Ammon's horn (tissue), 1 donor: ENCODE measurements around the gene PGLYRP2.

Source experiments
- DNase-seq: peaks from one replicate; pipeline ENCODE4 v3.0.0-alpha.2; 2016; ENCODE audit warnings: low spot score

PGLYRP2 gene

DNA sequence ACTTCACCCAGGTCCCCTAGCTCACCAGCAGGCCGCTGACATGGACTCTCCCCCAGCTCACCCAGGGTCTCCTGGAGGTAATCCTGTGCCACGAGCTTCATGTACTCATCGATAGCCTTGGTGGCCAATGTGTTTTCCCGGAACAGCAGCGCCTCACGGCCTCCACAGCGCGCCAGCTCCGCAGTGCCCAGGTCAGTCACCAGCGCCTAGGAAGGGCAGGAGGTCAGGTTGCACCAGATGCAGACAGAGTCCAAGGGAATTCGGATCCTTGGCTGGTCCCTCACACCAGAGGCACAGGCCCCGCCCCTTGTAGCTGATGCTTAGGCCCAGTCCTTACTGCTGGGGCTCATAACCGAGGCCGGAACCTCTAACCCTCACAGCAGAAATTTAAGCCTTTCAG lies 22.9 kb downstream of the PGLYRP2 start:
- DNase-seq, result no peak

DNA sequence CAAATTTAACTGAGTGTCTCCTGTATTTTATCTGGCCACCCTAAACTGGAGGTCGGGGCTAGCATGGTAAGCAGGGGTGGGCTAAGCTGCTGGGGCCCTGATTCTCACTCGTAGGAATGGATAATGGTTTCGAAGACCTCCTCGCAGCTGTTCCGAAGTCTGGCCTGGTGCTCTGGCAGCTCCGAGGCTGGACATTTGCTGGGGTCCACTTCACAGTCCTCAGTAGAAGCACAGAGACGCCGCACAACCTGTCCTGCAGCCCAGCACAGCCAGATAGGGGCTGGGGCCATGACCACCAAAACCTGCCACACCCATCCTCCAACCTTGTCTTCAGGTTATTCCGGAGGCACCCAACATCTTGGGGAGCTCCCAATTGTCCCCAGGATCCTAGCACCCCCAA lies 23.3 kb downstream of the PGLYRP2 start:
- DNase-seq, result no peak

DNA sequence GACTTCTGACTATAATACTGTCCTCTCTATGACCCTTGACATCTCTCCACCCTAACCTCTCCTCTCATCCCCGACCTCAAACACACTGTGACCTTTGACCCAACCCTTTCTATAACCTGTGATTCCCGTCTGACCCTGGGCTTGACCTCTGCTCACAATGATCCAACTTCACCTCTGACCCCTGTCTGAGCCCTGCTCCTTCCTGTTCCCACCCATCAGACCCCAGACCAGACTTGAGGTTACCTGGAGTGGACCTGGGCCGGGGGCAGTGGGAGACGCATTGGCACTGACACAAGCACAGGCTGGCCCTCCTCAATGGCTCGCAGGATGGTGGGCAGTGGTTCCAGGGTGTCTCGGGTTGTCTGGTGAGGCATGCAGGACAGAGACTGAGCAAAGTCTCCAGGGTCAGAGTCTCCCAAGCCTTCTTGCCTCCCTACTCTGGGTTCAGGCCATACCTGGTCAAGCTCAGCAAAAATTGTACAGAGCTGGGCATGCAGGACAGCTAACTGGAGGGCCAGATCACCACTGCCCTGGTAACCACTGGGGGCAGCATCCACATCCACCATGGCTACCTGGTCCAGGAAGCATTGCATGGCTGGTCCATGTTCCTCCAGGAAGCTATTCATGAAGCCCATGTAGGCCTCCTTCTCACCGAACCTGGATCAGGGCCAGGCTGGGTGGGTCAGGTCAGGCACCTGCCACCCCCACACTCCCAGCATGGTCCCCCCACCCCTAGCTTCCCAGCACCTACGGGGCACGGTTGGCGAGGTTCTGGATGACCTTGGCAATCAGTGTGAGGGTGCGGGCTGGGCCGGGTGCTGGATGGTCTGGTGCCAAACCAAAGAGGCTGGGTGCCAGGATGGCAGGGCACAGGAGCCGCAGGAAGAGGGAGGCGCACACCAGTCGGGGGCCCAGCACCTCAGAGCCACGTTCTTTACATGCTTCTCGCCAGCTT lies 25.1 kb downstream of the PGLYRP2 start:
- no peak for DNase-seq

- DNase-seq, result no peak
Measured at GRCh38 chr19:15453091-15453578, 26.2 kb downstream of the PGLYRP2 start.

DNA sequence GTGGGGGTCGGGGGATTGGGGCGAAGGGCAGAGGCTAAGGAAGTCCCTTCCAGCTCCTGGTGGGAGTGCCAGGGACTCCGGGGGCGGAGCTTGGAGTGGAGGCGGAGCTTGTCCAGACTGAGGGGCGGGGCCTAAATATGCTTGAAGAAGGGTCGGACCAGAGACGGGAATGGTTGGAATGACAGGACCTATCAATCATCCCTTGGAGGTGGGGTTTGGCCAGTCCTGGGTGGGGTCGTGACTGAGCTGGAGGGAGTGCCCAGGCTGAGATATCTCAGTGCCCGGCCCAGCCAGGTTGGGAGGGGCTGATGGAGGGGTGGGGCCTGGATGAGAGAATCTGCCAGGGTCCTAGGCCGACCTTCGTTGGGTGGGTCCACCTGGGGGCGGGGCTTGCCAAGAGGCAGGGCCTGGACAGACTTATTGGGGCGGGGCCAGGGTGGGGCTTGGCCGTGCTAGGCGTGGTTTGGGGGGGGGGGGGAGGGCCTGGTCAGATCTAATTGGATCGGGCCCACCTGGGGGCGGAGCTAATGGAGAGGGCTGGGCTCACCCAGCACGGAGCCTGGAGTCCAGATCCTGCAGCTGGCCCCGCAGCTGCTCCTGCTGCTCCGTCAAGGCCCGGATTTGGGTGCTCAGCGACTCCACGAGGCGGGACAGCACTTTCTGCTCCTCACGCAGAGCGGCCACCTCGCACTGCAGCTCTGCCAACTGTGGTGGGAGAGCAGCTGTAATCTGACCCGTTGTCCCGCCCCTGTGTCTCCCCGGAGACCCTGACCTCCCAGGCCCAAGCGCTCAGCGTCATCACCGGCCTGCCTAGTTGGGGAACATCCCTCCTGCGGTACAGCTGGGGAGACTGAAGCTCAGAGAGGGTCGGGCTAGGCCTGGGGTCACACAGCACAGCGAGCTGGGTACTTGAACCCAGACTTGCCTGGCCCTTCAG lies 26.9 kb downstream of the PGLYRP2 start:
- DNase-seq, result peak; percentile 55

DNA sequence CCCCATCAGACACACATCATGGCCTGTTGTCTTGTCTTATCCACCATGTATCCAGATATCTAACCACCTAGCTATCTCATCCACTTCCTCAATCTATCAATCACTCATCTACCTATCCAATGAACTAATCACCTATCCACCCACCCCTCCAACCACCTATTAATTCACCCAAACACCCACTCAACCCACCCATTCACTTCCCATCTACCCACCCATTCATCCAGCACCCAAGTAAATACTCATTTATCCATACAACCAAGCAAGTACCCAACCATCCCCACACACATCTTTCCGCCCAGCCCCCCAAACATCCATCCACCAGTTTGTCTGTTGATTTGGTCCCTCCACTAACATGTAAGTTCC lies 28.8 kb downstream of the PGLYRP2 start:
- DNase-seq, result no peak

DNA sequence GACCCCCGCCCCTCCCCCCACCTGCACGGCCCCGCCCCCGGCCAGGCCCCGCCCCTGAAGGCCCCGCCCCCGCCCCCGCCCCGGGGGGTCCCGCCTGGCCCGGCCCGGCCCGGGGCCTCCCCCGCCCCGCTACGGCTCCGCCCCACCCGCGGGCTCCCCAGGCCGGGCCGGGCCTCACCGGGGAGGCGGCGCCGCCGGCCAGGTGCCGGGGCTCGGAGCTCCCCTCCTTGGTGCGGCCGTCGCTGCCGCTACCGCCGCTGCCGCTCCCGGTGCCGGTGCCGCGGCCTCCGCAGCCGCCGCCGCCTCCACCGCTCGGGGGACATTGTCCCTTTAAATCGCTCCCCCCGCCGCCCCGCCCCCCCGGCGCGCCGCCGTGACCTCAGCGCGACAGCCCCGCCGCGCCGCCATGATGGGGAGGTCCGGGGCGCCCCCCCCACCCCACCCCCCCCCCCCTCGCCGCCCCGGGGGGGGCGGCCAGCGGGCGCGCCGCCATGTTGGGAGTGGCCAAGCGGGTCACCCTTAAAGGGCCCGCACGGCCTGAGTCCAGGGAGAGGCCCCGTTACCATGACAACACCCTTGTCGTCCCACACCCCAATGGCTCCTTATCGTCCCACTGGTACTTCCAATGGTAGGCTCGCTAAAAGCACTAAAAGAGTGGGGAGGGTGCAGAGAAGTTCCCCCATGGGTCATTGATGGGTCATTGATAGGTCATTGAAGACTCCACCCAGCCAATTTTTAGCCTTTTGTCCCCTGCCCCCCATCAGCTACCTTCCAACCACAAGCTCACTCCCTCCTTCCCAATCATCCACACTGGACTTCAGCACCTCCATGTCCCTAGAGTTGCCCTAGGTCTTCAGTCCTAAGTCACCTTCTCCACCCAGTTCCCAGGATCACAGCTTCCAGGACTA lies 29.4 kb downstream of the PGLYRP2 start, which contains the start of gene WIZ:
Gene WIZ, minus strand, starts transcription at position 337 of the 908 bp plus-strand sequence. CDS start 1,649 bp downstream, outside the sequence.
- peak; percentile 67 for DNase-seq

GRCh38 chr19:15448778-15449619 lies 30.3 kb downstream of the PGLYRP2 start:
- DNase-seq, result no peak

DNA sequence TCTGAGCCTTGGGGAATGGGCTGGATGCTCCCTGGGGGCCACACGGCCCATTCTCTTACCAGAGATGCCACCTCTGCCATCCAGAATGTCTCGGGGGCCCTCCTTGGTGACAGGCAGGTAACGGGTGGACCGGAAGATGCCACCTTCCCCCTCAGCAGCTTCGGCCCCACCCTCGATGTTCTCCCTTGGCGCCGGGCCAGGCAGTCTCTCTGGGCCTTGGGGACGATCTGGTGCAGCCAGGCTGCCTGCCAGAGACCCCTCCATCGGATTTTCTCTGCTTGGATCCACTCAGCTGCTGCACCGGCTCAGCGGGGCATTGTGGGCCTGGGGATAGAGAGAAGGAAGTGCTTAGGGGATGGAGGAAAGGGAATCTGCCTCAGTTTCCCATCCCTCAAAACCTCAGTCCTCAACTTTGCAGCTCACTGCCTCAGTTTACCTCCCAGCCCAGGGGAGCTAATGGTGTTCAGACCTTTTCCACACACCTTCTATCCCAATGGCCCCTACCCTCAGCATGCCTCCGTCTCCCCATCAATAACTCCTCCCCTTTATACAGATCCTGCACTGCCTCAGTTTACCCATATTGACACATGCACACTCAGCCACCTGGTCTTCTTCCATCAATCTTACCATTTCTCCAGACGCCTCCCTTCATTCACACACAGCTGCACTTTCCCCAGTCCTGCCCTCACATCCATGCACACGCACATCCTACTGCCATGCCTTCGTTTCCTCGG lies 31.1 kb downstream of the PGLYRP2 start:
- no peak for DNase-seq

- DNase-seq, result no peak
Measured at GRCh38 chr19:15447057-15447456, 32.2 kb downstream of the PGLYRP2 start.

- no peak for DNase-seq
Measured at GRCh38 chr19:15445807-15446376, 33.4 kb downstream of the PGLYRP2 start.

- no peak for DNase-seq
Measured at GRCh38 chr19:15445227-15445605, 34.1 kb downstream of the PGLYRP2 start.

DNA sequence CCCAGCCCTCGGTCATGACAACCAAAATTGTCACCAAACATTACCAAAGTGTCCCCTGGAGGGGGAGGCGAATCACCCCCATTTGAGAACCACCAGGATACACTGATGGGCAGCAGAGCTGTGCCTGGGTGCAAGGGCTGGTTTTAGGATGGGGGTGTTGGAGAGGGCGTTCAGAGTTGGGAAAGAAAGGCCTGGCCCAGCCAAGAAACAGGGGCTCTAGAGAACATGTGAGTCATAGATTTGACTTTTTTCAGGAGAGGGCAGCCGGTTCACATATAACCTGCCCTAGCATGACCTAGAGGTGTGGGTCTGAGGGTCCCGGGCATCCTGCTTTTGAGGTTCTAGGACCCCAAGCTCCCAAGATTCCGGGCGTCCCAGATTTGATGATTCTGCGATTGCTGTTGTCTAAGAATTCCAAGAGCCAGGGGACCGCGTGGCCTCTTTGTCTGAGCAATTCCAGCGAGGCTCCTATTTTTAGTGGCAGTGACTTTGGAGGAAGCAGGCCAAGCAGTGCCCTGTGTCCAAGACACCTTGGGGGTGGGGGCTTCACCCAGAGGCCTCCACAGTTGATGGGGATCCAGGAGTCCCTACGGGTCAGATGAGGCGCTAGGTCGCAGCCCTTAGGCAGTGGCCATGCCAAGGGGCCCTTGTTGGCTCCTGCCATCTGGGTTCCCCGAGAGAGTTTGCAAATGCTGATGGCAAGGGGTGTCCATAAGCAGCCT lies 34.6 kb downstream of the PGLYRP2 start:
- no peak for DNase-seq

DNA sequence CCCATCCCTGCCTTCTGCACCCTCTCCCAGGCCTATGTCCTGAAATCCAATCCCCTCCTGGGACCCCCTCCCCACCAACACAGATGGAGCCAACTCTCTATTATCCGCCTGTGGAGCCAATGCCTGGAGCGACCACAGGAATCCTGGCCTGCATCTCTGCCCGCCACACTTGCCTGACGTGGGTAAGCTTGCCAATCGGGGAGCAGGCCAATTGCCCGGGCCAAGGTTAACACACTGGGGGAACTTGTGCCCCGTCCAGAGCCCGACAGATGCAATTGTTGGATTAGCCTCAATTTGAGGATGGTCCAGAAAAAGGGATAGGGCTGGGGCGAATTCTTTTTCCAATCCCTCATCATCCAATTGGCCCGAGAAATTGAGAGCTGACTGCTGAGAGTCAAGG lies 35.5 kb downstream of the PGLYRP2 start:
- no peak for DNase-seq

DNA sequence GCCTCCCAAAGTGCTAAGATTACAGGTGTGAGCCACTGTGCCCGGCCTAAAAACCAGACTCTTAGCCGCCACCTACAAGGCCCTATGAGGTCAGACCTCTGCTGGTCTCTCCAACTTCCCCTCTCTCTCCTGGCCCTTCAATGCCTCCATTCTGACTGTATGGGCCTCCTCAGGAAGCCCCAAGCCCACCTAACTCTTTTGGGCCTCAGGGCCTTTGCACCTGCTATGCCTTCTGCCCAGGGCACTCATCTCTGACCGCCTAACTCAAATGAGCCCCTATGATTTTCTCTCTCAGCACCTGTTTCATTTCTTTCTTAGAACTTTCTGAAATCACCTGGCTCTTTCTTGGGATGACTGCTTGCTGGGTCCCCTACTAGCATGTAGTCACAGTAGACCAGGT lies 36.0 kb downstream of the PGLYRP2 start:
- DNase-seq, result no peak

- DNase-seq, result no peak
Measured at GRCh38 chr19:15442142-15442920, 37.0 kb downstream of the PGLYRP2 start.

- DNase-seq, result no peak
Measured at GRCh38 chr19:15441317-15441716, 38.0 kb downstream of the PGLYRP2 start.
